Breast epithelium (tissue), 4 donors: ENCODE measurements around the gene ACOT12. TPM values are rescaled to one million over a fixed set of nuclear protein-coding genes. Genes with fewer than 3 reads are reported as not detected.

Experiments used
- DNase-seq, 2 donors: peaks; one replicate each; pipeline ENCODE4 v3.0.0-alpha.2; 2019; ENCODE audit warnings: low spot score in 2 of 2
- H3K27ac ChIP-seq, 2 donors: fragments of 200-600 bp; sonication (generic) in 1 of 2; one replicate each; pipeline ENCODE4 v1.5.1; 2016 to 2019; ENCODE audit warnings: mild to moderate bottlenecking in 1 of 2
- H3K27me3 ChIP-seq, 2 donors: fragments of 200-600 bp; sonication (generic) in 1 of 2; one replicate each; pipeline versions ENCODE4 v1.5.1 to v1.6.0; 2017 to 2019; ENCODE audit warnings: control low read depth in 1 of 2, mild to moderate bottlenecking in 1 of 2
- H3K36me3 ChIP-seq: fragments of 200-600 bp; one replicate; pipeline ENCODE4 v1.5.1; 2019
- H3K4me1 ChIP-seq, 2 donors: fragments of 200-600 bp; sonication (generic); one replicate each; pipeline ENCODE4 v1.5.1; 2016 to 2019; ENCODE audit warnings: control low read depth in 1 of 2
- H3K4me3 ChIP-seq, 3 donors: fragments of 200-600 bp; sonication (generic); 1 replicate in 2 of 3; 2 replicates in 1 of 3; pipeline ENCODE4 v1.5.1; 2016 to 2019; ENCODE audit warnings: mild to moderate bottlenecking in 3 of 3, moderate library complexity in 2 of 3
- H3K9me3 ChIP-seq, 2 donors: fragments of 200-600 bp; sonication (generic) in 1 of 2; one replicate each; pipeline ENCODE4 v1.5.1; 2016 to 2019; ENCODE audit warnings: control low read depth in 1 of 2
- POLR2A ChIP-seq: fragments of 450-650 bp; IDR thresholded peaks from one replicate; pipeline ENCODE4 v1.6.1; 2016; ENCODE audit warnings: antibody characterized with exemption, mild to moderate bottlenecking, moderate library complexity
- POLR2AphosphoS5 ChIP-seq, 3 donors: sonication (generic); formaldehyde crosslinking; IDR thresholded peaks; one replicate each; pipeline ENCODE4 v1.6.1; 2017; ENCODE audit warnings: antibody characterized with exemption in 3 of 3
- intact Hi-C: fragments of 100-400 bp; cut with DNase I; formaldehyde crosslinking; loops from one replicate; pipeline ENCODE4 v1.15.1; 2023; ENCODE audit warnings: low total_unique reads
- total RNA-seq, 3 donors: library from RNA; depleted of rRNA; stranded (reverse); fragments of >200 nt; gene quantifications; one replicate each; pipeline ENCODE4 v1.1.0, GENCODE V29; 2016
- TF ChIP-seq, protein P1 (sequence below), 3 donors: fragments of 450-650 bp; IDR thresholded peaks; one replicate each; pipeline ENCODE4 v1.5.1; 2016 to 2017; ENCODE audit warnings: antibody characterized with exemption in 3 of 3, mild to moderate bottlenecking in 3 of 3, moderate library complexity in 3 of 3

The ACOT12 gene
- total RNA-seq, 3 donors from 2014 or later = not detected

DNA sequence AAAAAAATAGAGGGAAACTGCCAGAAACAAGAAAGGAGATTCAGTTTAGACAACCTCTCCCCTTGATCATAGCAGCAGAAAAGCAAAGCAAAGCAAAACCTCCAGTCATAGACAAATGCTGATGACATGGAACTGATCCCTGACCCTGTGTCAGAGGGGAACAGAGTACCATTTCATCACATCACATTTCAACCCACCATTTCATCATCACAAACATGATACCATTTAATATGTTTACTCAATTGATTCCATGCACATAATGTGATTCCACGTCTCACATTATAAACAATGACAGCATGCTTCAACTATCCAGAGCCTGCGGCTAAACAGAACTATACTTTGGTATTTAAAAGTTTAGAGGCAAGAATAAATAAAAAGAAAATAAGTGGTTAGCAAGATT, 28.7 kb upstream of the ACOT12 start:
- no peaks in the 10 kb centered on the region for H3K9me3 ChIP-seq
- no peaks in the 10 kb centered on the region for H3K27me3 ChIP-seq
- no peak overlapping the region for H3K4me3 ChIP-seq
- H3K4me1 ChIP-seq = peaks cover 0 to 7% of the 10 kb centered on the region in 2 donors
- H3K36me3 ChIP-seq = no peaks in the 10 kb centered on the region
- H3K27ac ChIP-seq = no peak overlapping the region
- no peak for TF ChIP-seq POLR2A
- TF ChIP-seq POLR2AphosphoS5 (IDR thresholded peaks at IDR 0.05) = no peak
- TF ChIP-seq, protein P1, sequence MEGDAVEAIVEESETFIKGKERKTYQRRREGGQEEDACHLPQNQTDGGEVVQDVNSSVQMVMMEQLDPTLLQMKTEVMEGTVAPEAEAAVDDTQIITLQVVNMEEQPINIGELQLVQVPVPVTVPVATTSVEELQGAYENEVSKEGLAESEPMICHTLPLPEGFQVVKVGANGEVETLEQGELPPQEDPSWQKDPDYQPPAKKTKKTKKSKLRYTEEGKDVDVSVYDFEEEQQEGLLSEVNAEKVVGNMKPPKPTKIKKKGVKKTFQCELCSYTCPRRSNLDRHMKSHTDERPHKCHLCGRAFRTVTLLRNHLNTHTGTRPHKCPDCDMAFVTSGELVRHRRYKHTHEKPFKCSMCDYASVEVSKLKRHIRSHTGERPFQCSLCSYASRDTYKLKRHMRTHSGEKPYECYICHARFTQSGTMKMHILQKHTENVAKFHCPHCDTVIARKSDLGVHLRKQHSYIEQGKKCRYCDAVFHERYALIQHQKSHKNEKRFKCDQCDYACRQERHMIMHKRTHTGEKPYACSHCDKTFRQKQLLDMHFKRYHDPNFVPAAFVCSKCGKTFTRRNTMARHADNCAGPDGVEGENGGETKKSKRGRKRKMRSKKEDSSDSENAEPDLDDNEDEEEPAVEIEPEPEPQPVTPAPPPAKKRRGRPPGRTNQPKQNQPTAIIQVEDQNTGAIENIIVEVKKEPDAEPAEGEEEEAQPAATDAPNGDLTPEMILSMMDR (IDR thresholded peaks at IDR 0.05) = no peak
- no peak for DNase-seq
- intact Hi-C loops = no loop called here

DNA sequence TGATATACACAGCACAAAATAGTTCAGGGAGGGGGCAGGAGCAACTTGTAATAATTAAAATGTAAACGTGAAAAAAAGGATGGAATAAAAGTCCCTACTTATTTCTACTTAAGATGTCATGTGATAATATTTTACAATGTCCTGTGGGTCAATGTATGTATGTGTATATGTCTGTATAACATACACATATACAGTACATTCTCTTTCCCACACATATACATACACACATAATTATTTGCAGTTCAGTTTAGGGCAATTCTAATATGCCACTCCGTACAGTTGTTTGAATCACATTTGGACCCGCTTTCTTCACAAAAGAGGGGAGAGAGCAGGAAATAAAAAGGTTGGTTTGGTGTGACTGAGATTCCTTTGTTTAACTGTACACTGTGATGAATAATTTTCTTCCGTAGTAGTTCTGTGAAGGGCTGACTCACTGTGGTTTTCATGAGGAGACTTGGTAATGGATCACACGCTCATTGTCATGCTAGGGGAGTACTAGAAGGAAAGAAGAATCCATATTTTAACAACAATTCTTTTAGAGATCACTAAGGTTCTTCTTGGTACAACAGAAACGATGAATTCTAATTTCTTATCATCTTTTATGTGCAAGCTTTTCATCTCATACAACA, 26.2 kb upstream of the ACOT12 start:
- Histone ChIP-seq H3K4me3 (no peak overlapping the region), H3K27me3 (no peaks in the 10 kb centered on the region), H3K4me1 (no peaks in the 10 kb centered on the region), H3K27ac (peak overlapping the region in 1 of 2 donors; percentile 34), H3K36me3 (peaks cover 3% of the 10 kb centered on the region), H3K9me3 (no peaks in the 10 kb centered on the region)
- DNase-seq = no peak
- TF ChIP-seq POLR2A (no peak), POLR2AphosphoS5 (IDR thresholded peaks at IDR 0.05) (no peak)
- TF ChIP-seq, protein P1 (IDR thresholded peaks at IDR 0.05) = no peak
- intact Hi-C loops = no loop called here

DNA sequence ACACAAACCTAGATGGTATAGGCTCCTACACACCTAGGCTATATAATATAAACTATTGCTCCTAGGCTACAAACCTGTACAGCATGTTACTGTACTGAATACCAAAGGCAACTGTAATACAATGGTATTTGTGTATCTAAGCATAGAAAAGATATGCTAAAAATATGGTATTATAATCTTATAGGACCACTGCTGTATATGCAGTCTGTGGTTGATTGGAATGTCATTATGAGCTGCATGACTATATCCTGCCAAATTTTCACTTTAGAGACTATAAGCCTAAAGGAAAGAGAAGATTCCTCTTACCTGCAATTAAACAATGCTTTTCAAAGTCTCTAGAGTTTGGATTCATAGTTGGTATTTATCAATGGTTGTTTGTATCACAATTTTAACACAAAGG, 24.7 kb upstream of the ACOT12 start:
- Histone ChIP-seq H3K27me3 (no peaks in the 10 kb centered on the region), H3K4me3 (no peak overlapping the region), H3K4me1 (no peaks in the 10 kb centered on the region), H3K9me3 (no peaks in the 10 kb centered on the region), H3K27ac (no peak overlapping the region), H3K36me3 (peaks cover 3% of the 10 kb centered on the region)
- intact Hi-C loops = no loop called here
- TF ChIP-seq POLR2A (no peak), POLR2AphosphoS5 (IDR thresholded peaks at IDR 0.05) (no peak)
- TF ChIP-seq, protein P1 (IDR thresholded peaks at IDR 0.05) = no peak
- DNase-seq = no peak

DNA sequence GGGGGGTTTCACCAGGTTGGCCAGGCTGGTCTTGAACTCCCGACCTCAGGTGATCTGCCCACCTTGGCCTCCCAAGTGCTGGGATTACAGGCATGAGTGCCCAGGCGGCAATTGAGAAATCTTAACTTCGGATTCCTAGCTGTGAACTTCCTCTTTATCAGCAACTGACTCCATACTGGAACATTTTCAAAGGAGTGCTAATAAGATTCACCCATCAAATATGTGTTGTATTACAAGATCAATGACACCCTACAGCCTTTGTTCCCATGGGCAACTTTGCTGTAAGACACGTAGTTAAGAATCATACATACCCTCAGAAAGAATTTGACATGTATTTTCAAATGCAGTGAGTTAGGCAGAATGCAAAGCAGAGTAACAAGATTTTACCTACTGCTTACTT, 23.1 kb upstream of the ACOT12 start:
- H3K36me3 ChIP-seq = peaks cover 3% of the 10 kb centered on the region
- TF ChIP-seq POLR2A (no peak), POLR2AphosphoS5 (IDR thresholded peaks at IDR 0.05) (no peak)
- TF ChIP-seq, protein P1 (IDR thresholded peaks at IDR 0.05) = no peak
- intact Hi-C loops = no loop called here
- H3K9me3 ChIP-seq = no peaks in the 10 kb centered on the region
- no peaks in the 10 kb centered on the region for H3K27me3 ChIP-seq
- no peak overlapping the region for H3K27ac ChIP-seq
- no peaks in the 10 kb centered on the region for H3K4me1 ChIP-seq
- H3K4me3 ChIP-seq = no peak overlapping the region
- DNase-seq = no peak

DNA sequence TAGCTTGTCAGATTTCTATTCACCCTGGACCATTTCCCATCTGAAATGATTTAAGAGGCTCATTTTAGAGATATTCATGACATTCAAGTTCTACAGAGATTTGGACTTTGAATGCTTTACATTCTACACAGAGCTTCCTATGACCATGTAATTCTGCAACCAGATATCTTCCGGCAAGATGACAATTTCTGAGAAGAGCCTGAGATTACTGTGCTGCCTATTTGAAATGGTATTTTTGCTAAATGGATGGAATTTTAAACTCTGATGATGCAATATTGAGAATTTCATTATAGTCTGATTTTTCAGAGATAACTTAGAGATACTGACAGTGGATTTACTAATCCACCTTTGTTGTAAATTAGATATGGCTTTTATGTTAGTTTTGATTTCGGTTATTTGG, 16.0 kb upstream of the ACOT12 start:
- Histone ChIP-seq H3K4me1 (no peaks in the 10 kb centered on the region), H3K9me3 (no peaks in the 10 kb centered on the region), H3K4me3 (no peak overlapping the region), H3K36me3 (no peaks in the 10 kb centered on the region), H3K27me3 (no peaks in the 10 kb centered on the region), H3K27ac (no peak overlapping the region)
- no peak for TF ChIP-seq POLR2AphosphoS5 (IDR thresholded peaks at IDR 0.05)
- TF ChIP-seq POLR2A = no peak
- DNase-seq = no peak
- intact Hi-C loops = no loop called here
